Measurements from ENCODE around the gene PPM1H. TPM values are rescaled to one million over a fixed set of nuclear protein-coding genes. Genes with fewer than 3 reads are reported as not detected.

Gene PPM1H
- total RNA-seq, 5 donors from 2014 or later (not counting 1 experiment from before 2014, with no cell fraction given): 0.18 to 0.82 (median 0.42) TPM

DNA sequence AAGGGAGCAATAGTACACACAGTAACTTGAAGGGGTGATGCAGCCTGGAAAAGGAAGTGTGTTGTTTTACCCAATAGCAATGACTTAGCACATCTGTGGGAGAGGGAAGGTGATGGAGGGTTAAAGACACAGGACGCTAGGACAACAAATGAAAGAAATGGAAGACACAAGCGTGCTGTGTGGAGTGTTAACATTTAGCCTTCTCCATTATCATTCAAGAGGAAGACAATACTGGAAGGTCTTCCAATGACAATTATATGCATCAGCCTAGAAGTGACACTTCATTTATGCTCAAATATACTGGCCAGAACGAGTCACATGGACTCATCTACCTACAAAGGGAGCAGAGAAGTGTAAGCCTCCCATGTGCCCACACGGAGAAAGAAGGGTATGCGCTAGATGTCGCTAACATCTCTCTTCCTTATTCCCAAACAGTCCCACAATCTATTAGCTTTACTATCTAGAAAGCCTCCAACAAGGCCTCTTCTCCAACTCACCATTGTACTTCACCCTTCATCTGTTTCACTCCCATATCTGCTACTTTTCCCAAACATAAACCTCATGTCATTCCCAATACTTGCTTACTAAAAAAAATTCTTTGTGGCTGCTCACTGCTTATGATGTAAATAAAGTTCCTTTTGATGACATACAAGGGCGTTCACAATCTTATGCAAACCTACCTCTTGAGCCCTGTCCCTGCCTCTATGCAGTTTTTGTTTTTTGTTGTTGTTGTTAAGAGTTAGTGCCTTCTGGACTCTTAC is 20.3 kb downstream of the PPM1H start:
- Mint-ChIP-seq H3K27ac (no peak overlapping the region), H3K9me3 (no peaks in the 10 kb centered on the region), H3K4me3 (no peak overlapping the region), H3K27me3 (peaks cover 6 to 7% of the 10 kb centered on the region in 2 donors), H3K36me3 (no peaks in the 10 kb centered on the region), H3K4me1 (no peaks in the 10 kb centered on the region)
- DNase-seq: no peak
- ATAC-seq (replicated peaks in 1 of 4): no peak
- WGBS (ENCODE audit: insufficient coverage): 77% methylated on average over 5 of the region's 7 CpGs
- no peak overlapping the region for H3K4me3 ChIP-seq (ENCODE audit: control insufficient read depth in 1 of 2, extremely low read depth in 1 of 2, low read length in 1 of 2)
- CTCF ChIA-PET: no interaction called here
- no peak overlapping the region for H3K27ac ChIP-seq (ENCODE audit: low read length)
- no peaks in the 10 kb centered on the region for H3K36me3 ChIP-seq (ENCODE audit: control insufficient read depth in 2 of 2, extremely low read depth in 1 of 2, insufficient read depth in 1 of 2, low read length in 1 of 2)
- H3K4me1 ChIP-seq (ENCODE audit: control insufficient read depth in 1 of 2, extremely low read depth in 1 of 2, insufficient read depth in 2 of 2, low read length in 2 of 2): no peaks in the 10 kb centered on the region
- POLR2A ChIA-PET: no interaction called here
- peaks cover 0 to 3% of the 10 kb centered on the region in 2 experiments for H3K27me3 ChIP-seq (replicated peaks in 1 of 2; ENCODE audit: control insufficient read depth in 2 of 2, extremely low read depth in 1 of 2, insufficient read depth in 2 of 2, low read length in 1 of 2)
- H3K9me3 ChIP-seq: no peaks in the 10 kb centered on the region

DNA sequence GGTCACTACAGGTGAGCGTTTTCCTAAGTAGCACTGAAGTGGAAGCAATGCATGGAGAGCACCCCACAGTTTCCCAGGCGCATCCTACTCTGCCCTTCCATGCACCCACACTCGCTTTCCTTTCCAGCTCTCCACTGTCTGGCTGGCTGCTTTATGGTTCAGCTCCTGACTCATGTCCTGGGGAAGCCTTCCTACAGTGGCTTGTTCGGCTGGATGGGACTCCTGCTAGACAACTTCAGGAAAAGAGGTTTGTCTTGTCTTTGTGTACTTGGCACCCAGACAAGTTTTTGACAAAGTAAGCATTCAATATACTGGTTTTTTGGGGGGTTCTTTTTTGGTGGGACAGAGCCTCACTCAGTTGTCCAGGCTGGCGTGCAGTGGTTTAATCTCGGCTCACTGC is 21.6 kb downstream of the PPM1H start:
- ChIA-PET POLR2A (no interaction called here), CTCF (no interaction called here)
- H3K4me1 ChIP-seq (ENCODE audit: control insufficient read depth in 1 of 2, extremely low read depth in 1 of 2, insufficient read depth in 2 of 2, low read length in 2 of 2): no peaks in the 10 kb centered on the region
- H3K9me3 ChIP-seq: no peaks in the 10 kb centered on the region
- H3K4me1 Mint-ChIP-seq: no peaks in the 10 kb centered on the region
- H3K4me3 Mint-ChIP-seq: no peak overlapping the region
- ATAC-seq (replicated peaks in 1 of 4) (no peak), DNase-seq (no peak)
- no peaks in the 10 kb centered on the region for H3K36me3 Mint-ChIP-seq
- no peaks in the 10 kb centered on the region for H3K9me3 Mint-ChIP-seq
- H3K4me3 ChIP-seq (ENCODE audit: control insufficient read depth in 1 of 2, extremely low read depth in 1 of 2, low read length in 1 of 2): no peak overlapping the region
- no peaks in the 10 kb centered on the region for H3K36me3 ChIP-seq (ENCODE audit: control insufficient read depth in 2 of 2, extremely low read depth in 1 of 2, insufficient read depth in 1 of 2, low read length in 1 of 2)
- 88% methylated on average over 4 of the region's 6 CpGs for WGBS (ENCODE audit: insufficient coverage)
- H3K27me3 ChIP-seq (replicated peaks in 1 of 2; ENCODE audit: control insufficient read depth in 2 of 2, extremely low read depth in 1 of 2, insufficient read depth in 2 of 2, low read length in 1 of 2): peaks cover 0 to 3% of the 10 kb centered on the region in 2 experiments
- H3K27ac Mint-ChIP-seq: no peak overlapping the region
- peaks cover 9 to 15% of the 10 kb centered on the region in 2 donors for H3K27me3 Mint-ChIP-seq
- no peak overlapping the region for H3K27ac ChIP-seq (ENCODE audit: low read length)

DNA sequence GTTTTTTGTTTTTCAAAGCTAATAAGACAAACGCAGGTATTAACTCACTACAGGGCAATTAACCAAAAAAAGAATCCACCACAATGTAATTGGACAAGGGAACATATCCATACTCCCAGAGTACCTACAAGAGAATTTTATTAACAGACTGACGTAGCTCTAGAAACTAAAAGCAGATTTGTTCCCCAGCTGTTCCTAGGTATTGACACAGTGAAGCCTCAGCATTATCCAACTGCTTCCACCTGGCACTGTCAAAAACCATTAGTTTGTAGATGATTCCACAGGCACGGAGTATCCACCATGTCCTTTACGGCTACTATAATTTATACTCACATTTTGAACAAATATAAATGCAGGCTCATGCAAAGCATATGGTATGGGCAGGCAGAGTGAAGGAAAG is 22.3 kb downstream of the PPM1H start:
- H3K9me3 ChIP-seq: no peaks in the 10 kb centered on the region
- 67% methylated on average over 2 of the region's 4 CpGs for WGBS (ENCODE audit: insufficient coverage)
- H3K4me1 Mint-ChIP-seq: no peaks in the 10 kb centered on the region
- no peak overlapping the region for H3K4me3 Mint-ChIP-seq
- no peaks in the 10 kb centered on the region for H3K36me3 ChIP-seq (ENCODE audit: control insufficient read depth in 2 of 2, extremely low read depth in 1 of 2, insufficient read depth in 1 of 2, low read length in 1 of 2)
- H3K4me3 ChIP-seq (ENCODE audit: control insufficient read depth in 1 of 2, extremely low read depth in 1 of 2, low read length in 1 of 2): no peak overlapping the region
- CTCF ChIA-PET: no interaction called here
- no peak overlapping the region for H3K27ac Mint-ChIP-seq
- no peaks in the 10 kb centered on the region for H3K36me3 Mint-ChIP-seq
- H3K27ac ChIP-seq (ENCODE audit: low read length): no peak overlapping the region
- H3K27me3 Mint-ChIP-seq: peaks cover 9 to 15% of the 10 kb centered on the region in 2 donors
- DNase-seq: no peak
- ATAC-seq (replicated peaks in 1 of 4): no peak
- H3K4me1 ChIP-seq (ENCODE audit: control insufficient read depth in 1 of 2, extremely low read depth in 1 of 2, insufficient read depth in 2 of 2, low read length in 2 of 2): no peaks in the 10 kb centered on the region
- H3K9me3 Mint-ChIP-seq: no peaks in the 10 kb centered on the region
- POLR2A ChIA-PET: no interaction called here
- H3K27me3 ChIP-seq (replicated peaks in 1 of 2; ENCODE audit: control insufficient read depth in 2 of 2, extremely low read depth in 1 of 2, insufficient read depth in 2 of 2, low read length in 1 of 2): peaks cover 0 to 3% of the 10 kb centered on the region in 2 experiments

DNA sequence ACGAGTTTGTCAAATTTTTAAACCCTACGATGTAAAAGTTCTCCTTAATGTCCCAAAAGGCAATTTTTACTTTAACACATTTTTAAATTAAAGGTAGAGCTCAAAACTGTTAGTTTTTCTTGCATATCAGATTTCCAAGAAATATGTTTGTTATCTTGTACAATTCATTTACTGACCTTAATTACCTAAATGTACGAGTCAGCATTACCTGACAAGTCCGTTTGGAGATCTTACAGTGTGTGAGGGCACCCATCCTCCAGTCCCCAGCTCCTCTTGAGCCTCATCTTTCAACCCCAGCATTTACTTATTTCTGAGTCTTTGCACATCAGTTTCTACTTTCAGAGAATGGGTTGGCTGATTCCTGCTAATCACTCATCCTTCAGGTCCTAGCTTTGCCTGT is 23.7 kb downstream of the PPM1H start:
- peaks cover 0 to 3% of the 10 kb centered on the region in 2 experiments for H3K27me3 ChIP-seq (replicated peaks in 1 of 2; ENCODE audit: control insufficient read depth in 2 of 2, extremely low read depth in 1 of 2, insufficient read depth in 2 of 2, low read length in 1 of 2)
- H3K27ac ChIP-seq (ENCODE audit: low read length): no peak overlapping the region
- no peak overlapping the region for H3K4me3 Mint-ChIP-seq
- no peaks in the 10 kb centered on the region for H3K9me3 ChIP-seq
- no peaks in the 10 kb centered on the region for H3K4me1 ChIP-seq (ENCODE audit: control insufficient read depth in 1 of 2, extremely low read depth in 1 of 2, insufficient read depth in 2 of 2, low read length in 2 of 2)
- no peak overlapping the region for H3K27ac Mint-ChIP-seq
- no peaks in the 10 kb centered on the region for H3K4me1 Mint-ChIP-seq
- POLR2A ChIA-PET: no interaction called here
- CTCF ChIA-PET: no interaction called here
- ATAC-seq (replicated peaks in 1 of 4) (no peak), DNase-seq (no peak)
- no peaks in the 10 kb centered on the region for H3K36me3 ChIP-seq (ENCODE audit: control insufficient read depth in 2 of 2, extremely low read depth in 1 of 2, insufficient read depth in 1 of 2, low read length in 1 of 2)
- H3K36me3 Mint-ChIP-seq: no peaks in the 10 kb centered on the region
- no peaks in the 10 kb centered on the region for H3K9me3 Mint-ChIP-seq
- peaks cover 9 to 22% of the 10 kb centered on the region in 2 donors for H3K27me3 Mint-ChIP-seq
- no peak overlapping the region for H3K4me3 ChIP-seq (ENCODE audit: control insufficient read depth in 1 of 2, extremely low read depth in 1 of 2, low read length in 1 of 2)
- 100% methylated on average over 1 of the region's 4 CpGs for WGBS (ENCODE audit: insufficient coverage)

DNA sequence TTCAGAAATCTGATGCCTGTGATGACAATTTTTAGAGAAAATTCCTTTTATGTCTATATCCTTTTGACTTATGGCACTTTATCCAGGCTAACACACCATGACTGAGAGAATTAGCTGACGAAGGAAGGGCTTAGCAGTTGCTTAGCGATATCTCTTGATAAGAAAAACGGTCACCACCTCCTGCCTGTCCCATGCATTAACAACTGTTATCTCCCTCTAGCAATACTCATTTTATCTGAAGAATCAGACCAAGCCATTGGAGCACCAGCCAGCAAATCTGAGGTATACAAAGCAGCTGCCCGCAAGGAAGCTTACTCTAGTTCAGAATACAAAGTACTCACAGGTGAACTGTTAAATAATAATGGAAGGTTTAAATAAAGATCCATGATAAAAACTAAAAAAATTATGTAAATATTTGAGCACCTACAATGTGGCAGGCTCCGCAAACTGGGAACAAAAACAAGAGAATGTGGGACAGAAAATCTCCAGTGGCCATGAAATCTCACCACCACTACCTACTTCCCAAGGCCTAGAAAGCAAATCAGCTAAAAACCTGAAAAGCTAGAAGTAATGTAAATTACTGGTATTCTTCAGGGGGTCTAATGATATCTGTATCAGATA is 24.3 kb downstream of the PPM1H start:
- ATAC-seq (replicated peaks in 1 of 4): no peak
- H3K9me3 ChIP-seq: no peaks in the 10 kb centered on the region
- H3K36me3 ChIP-seq (ENCODE audit: control insufficient read depth in 2 of 2, extremely low read depth in 1 of 2, insufficient read depth in 1 of 2, low read length in 1 of 2): no peaks in the 10 kb centered on the region
- peaks cover 0 to 3% of the 10 kb centered on the region in 2 experiments for H3K27me3 ChIP-seq (replicated peaks in 1 of 2; ENCODE audit: control insufficient read depth in 2 of 2, extremely low read depth in 1 of 2, insufficient read depth in 2 of 2, low read length in 1 of 2)
- Mint-ChIP-seq H3K27ac (no peak overlapping the region), H3K4me3 (no peak overlapping the region), H3K4me1 (no peaks in the 10 kb centered on the region), H3K27me3 (peaks cover 9 to 17% of the 10 kb centered on the region in 2 donors), H3K36me3 (no peaks in the 10 kb centered on the region), H3K9me3 (no peaks in the 10 kb centered on the region)
- no CpG with 5 or more reads among the region's 5 CpGs for WGBS (ENCODE audit: insufficient coverage)
- no peak overlapping the region for H3K27ac ChIP-seq (ENCODE audit: low read length)
- CTCF ChIA-PET: no interaction called here
- H3K4me1 ChIP-seq (ENCODE audit: control insufficient read depth in 1 of 2, extremely low read depth in 1 of 2, insufficient read depth in 2 of 2, low read length in 2 of 2): no peaks in the 10 kb centered on the region
- DNase-seq: no peak
- POLR2A ChIA-PET: no interaction called here
- H3K4me3 ChIP-seq (ENCODE audit: control insufficient read depth in 1 of 2, extremely low read depth in 1 of 2, low read length in 1 of 2): no peak overlapping the region

DNA sequence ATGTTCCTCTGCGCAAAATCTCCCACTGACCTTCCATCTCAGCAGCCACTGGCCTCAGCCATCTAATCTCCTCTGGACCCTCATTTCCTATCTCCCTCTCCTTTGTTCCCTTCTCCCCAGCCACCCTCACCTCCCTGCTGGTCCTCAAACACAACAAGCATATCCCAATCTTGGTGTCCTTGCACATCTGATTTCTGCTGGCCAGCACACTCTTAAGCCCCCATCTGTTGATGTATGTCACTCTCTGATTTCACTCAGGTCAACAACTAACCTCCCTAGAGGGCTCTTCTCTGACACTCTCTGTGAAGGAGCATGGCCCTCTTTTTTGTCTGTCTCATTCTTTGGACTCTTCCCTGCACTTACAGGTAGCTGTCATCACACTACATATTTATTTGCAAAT is 25.6 kb downstream of the PPM1H start:
- Histone ChIP-seq H3K27me3 (replicated peaks in 1 of 2; ENCODE audit: control insufficient read depth in 2 of 2, extremely low read depth in 1 of 2, insufficient read depth in 2 of 2, low read length in 1 of 2) (peaks cover 0 to 3% of the 10 kb centered on the region in 2 experiments), H3K4me1 (ENCODE audit: control insufficient read depth in 1 of 2, extremely low read depth in 1 of 2, insufficient read depth in 2 of 2, low read length in 2 of 2) (no peaks in the 10 kb centered on the region), H3K27ac (ENCODE audit: low read length) (no peak overlapping the region), H3K36me3 (ENCODE audit: control insufficient read depth in 2 of 2, extremely low read depth in 1 of 2, insufficient read depth in 1 of 2, low read length in 1 of 2) (no peaks in the 10 kb centered on the region), H3K4me3 (ENCODE audit: control insufficient read depth in 1 of 2, extremely low read depth in 1 of 2, low read length in 1 of 2) (no peak overlapping the region), H3K9me3 (no peaks in the 10 kb centered on the region)
- no peaks in the 10 kb centered on the region for H3K4me1 Mint-ChIP-seq
- H3K27me3 Mint-ChIP-seq: peaks cover 10 to 17% of the 10 kb centered on the region in 2 donors
- H3K27ac Mint-ChIP-seq: no peak overlapping the region
- 100% methylated on average over 1 of the region's 1 CpG for WGBS (ENCODE audit: insufficient coverage)
- no peaks in the 10 kb centered on the region for H3K36me3 Mint-ChIP-seq
- no peak for DNase-seq
- POLR2A ChIA-PET: no interaction called here
- no peaks in the 10 kb centered on the region for H3K9me3 Mint-ChIP-seq
- CTCF ChIA-PET: no interaction called here
- no peak overlapping the region for H3K4me3 Mint-ChIP-seq
- ATAC-seq (replicated peaks in 1 of 4): no peak
